HepG2 (cell line): Measurements from ENCODE around the gene RHBDD3. TPM values are rescaled to one million over a fixed set of nuclear protein-coding genes. Genes with fewer than 3 reads are reported as not detected.

Experiments
- ATAC-seq: fragments of 200-7000 bp; cut with Tn5 transposase; 3 replicates; pipeline ENCODE4 v1.9.1; 2020; ENCODE audit warnings: mild to moderate bottlenecking, moderate library complexity
- BruUV-seq: library from RNA; stranded (reverse); fragments of 400-500 nt; replicated peaks from 2 replicates; lab custom pipeline; 2021; lab: Mats Ljungman, UMichigan
- CTCF ChIA-PET: fragments of 300-600 bp; formaldehyde crosslinking; extraction: SDS; loops from one replicate; lab custom pipeline; 2021; ENCODE audit warnings: low total read pairs, inconsistent platforms, low intra/inter-chr PET ratio; lab: Yijun Ruan, JAX
- POLR2A ChIA-PET: fragments of 350-600 bp; sonication (Branson Sonifier 250); formaldehyde crosslinking; loops from one replicate; lab custom pipeline; 2020; ENCODE audit warnings: antibody characterized with exemption, inconsistent platforms; lab: Yijun Ruan, JAX
- DNase-seq: peaks from one replicate; pipeline ENCODE4 v3.0.0-alpha.2; 2015; ENCODE audit warnings: low spot score
- FAIRE-seq: peaks from 3 replicates; lab custom pipeline; 2011; peaks lifted over from hg19 to GRCh38; lab: Jason Lieb, UNC
- H2AFZ ChIP-seq: one replicate; pipeline ENCODE4 v1.6.1; 2011; ENCODE audit warnings: low read length, inconsistent platforms
- H3K27ac ChIP-seq: fragments of 300-600 bp; 3 replicates; pipeline ENCODE4 v1.8.0; 2011; ENCODE audit warnings: mixed run types, mild to moderate bottlenecking, mixed read lengths, low read length, inconsistent platforms; ENCODE audit not compliant: insufficient read depth; ENCODE audit errors: extremely low read length
- H3K27me3 ChIP-seq, 2 experiments: fragments of 200-600 bp in 1 of 2; 2 replicates in 1 of 2; 3 replicates in 1 of 2; pipeline versions ENCODE4 v1.6.0 to v1.8.0; 2011; ENCODE audit warnings: low read length in 2 of 2, mild to moderate bottlenecking in 2 of 2, moderate library complexity in 2 of 2, inconsistent platforms in 1 of 2; ENCODE audit not compliant: insufficient read depth in 2 of 2, control insufficient read depth in 1 of 2
- H3K36me3 ChIP-seq, 2 experiments: fragments of 200-600 bp in 1 of 2; replicated peaks in 1 of 2; 2 replicates in 1 of 2; 3 replicates in 1 of 2; pipeline versions ENCODE4 v1.5.1 to v1.8.0; 2011; ENCODE audit warnings: low read length in 2 of 2, inconsistent platforms in 1 of 2; ENCODE audit not compliant: insufficient read depth in 2 of 2, control insufficient read depth in 1 of 2
- H3K4me1 ChIP-seq: 2 replicates; pipeline ENCODE4 v1.5.1; 2012; ENCODE audit warnings: low read length, inconsistent platforms; ENCODE audit not compliant: insufficient read depth
- H3K4me2 ChIP-seq: 2 replicates; pipeline ENCODE4 v1.6.0; 2011; ENCODE audit warnings: low read depth, low read length, inconsistent platforms
- H3K4me3 ChIP-seq, 3 experiments: fragments of 200-600 bp in 1 of 3; sonication (generic), shearing (Covaris generic) in 1 of 3; replicated peaks in 1 of 3; 2 replicates each; pipeline ENCODE4 v1.5.1; 2011 to 2016; ENCODE audit warnings: low read length in 3 of 3, inconsistent platforms in 2 of 3, low read depth in 2 of 3, mild to moderate bottlenecking in 2 of 3, control low read depth in 1 of 3, mixed read lengths in 1 of 3; ENCODE audit not compliant: insufficient read depth in 1 of 3
- H3K79me2 ChIP-seq: one replicate; pipeline ENCODE4 v1.6.1; 2011; ENCODE audit warnings: low read length, inconsistent platforms; ENCODE audit not compliant: insufficient read depth
- H3K9ac ChIP-seq: 2 replicates; pipeline ENCODE4 v1.6.0; 2011; ENCODE audit warnings: mild to moderate bottlenecking, low read depth, low read length, inconsistent platforms; ENCODE audit not compliant: insufficient read depth
- H3K9me3 ChIP-seq: 2 replicates; pipeline ENCODE4 v1.5.1; 2012; ENCODE audit warnings: mild to moderate bottlenecking, low read length
- H4K20me1 ChIP-seq: 2 replicates; pipeline ENCODE4 v1.6.0; 2011; ENCODE audit warnings: inconsistent platforms, mild to moderate bottlenecking, low read length, moderate library complexity; ENCODE audit not compliant: insufficient read depth
- FOXJ3 ChIP-seq: sonication (generic); formaldehyde crosslinking; IDR thresholded peaks from 2 replicates; pipeline ENCODE4 v1.4.0; 2020; ENCODE audit warnings: missing genetic modification reagents, mild to moderate bottlenecking, borderline replicate concordance
- GLI4 ChIP-seq: sonication (generic); formaldehyde crosslinking; IDR thresholded peaks from 2 replicates; pipeline ENCODE4 v1.5.1; 2020; ENCODE audit warnings: missing genetic modification reagents, mild to moderate bottlenecking, moderate library complexity, borderline replicate concordance
- KAT2B ChIP-seq: fragments of 150-350 bp; IDR thresholded peaks from 2 replicates; pipeline ENCODE4 v1.6.1; 2014; ENCODE audit warnings: low read depth, low read length, borderline replicate concordance
- MEIS1 ChIP-seq: sonication (generic); formaldehyde crosslinking; IDR thresholded peaks from 2 replicates; pipeline ENCODE4 v1.9.0; 2021; ENCODE audit warnings: mild to moderate bottlenecking, missing genetic modification reagents, moderate library complexity, borderline replicate concordance
- NFIB ChIP-seq: sonication (generic); formaldehyde crosslinking; IDR thresholded peaks from 2 replicates; pipeline ENCODE4 v1.9.0; 2021; ENCODE audit warnings: missing genetic modification reagents, mild to moderate bottlenecking, borderline replicate concordance
- RFXAP ChIP-seq: sonication (generic); formaldehyde crosslinking; IDR thresholded peaks from 2 replicates; pipeline ENCODE4 v1.4.0; 2020; ENCODE audit warnings: missing genetic modification reagents, borderline replicate concordance
- SYNCRIP ChIP-seq: fragments of 200-400 bp; formaldehyde crosslinking; IDR thresholded peaks from 2 replicates; pipeline ENCODE4 v1.6.1; 2018; ENCODE audit warnings: mild to moderate bottlenecking, low read depth, low read length; ENCODE audit not compliant: insufficient read depth
- TARDBP ChIP-seq: sonication (generic); formaldehyde crosslinking; IDR thresholded peaks from 2 replicates; pipeline ENCODE4 v1.8.0; 2022; ENCODE audit warnings: mild to moderate bottlenecking, missing genetic modification reagents
- ZNF264 ChIP-seq: sonication (generic); formaldehyde crosslinking; IDR thresholded peaks from 2 replicates; pipeline ENCODE4 v1.4.0; 2020; ENCODE audit warnings: missing genetic modification reagents
- ZNF326 ChIP-seq: sonication (generic); formaldehyde crosslinking; IDR thresholded peaks from 2 replicates; pipeline ENCODE4 v1.4.0; 2020; ENCODE audit warnings: missing genetic modification reagents, borderline replicate concordance
- ZNF569 ChIP-seq: sonication (generic); formaldehyde crosslinking; IDR thresholded peaks from 2 replicates; pipeline ENCODE4 v1.5.0; 2020; ENCODE audit warnings: mild to moderate bottlenecking, missing genetic modification reagents, moderate library complexity, borderline replicate concordance
- ZNF768 ChIP-seq: sonication (generic); formaldehyde crosslinking; IDR thresholded peaks from 2 replicates; pipeline ENCODE4 v1.4.0; 2020; ENCODE audit warnings: missing genetic modification reagents
- ZNF841 ChIP-seq: sonication (generic); formaldehyde crosslinking; IDR thresholded peaks from 2 replicates; pipeline ENCODE4 v1.8.1; 2023; ENCODE audit warnings: missing genetic modification reagents, borderline replicate concordance
- ZNF883 ChIP-seq: sonication (generic); formaldehyde crosslinking; IDR thresholded peaks from 2 replicates; pipeline ENCODE4 v1.5.1; 2020; ENCODE audit warnings: mild to moderate bottlenecking, missing genetic modification reagents; ENCODE audit errors: not compliant biosample characterization
- WGBS: methylation state at CpG from one replicate; pipeline ENCODE4 v1.1.6; 2017; ENCODE audit warnings: low lambda C conversion rate; 5-methylcytosine and 5-hydroxymethylcytosine counted together
- in situ Hi-C: cut with HindIII; loops from 2 replicates; pipeline ENCODE4 v1.10.0; 2017; ENCODE audit warnings: low pct_unique_long_range_greater_than_20kb; ENCODE audit not compliant: extremely low pct_ligation_motif_present
- intact Hi-C: fragments of 100-400 bp; cut with micrococcal nuclease; formaldehyde crosslinking; loops from one replicate; pipeline ENCODE4 v1.10.0; 2022; ENCODE audit not compliant: unreplicated experiment
- polyA plus RNA-seq, 8 experiments: library from polyadenylated mRNA; depleted of rRNA in 3 of 8; stranded (reverse) in 7 of 8; unstranded in 1 of 8; fragments of >200 nt; fragmentation: Illumina TruSeq in 4 of 8; extraction: Trizol in 4 of 8; gene quantifications; 2 replicates each; pipeline versions ENCODE4 v1.2.1 to v1.2.3, GENCODE V29; 2011 to 2016; ENCODE audit warnings: low read depth in 4 of 8, missing spikeins in 1 of 8, mixed read lengths in 1 of 8; ENCODE audit not compliant: insufficient read depth in 1 of 8
- total RNA-seq, 5 experiments: library from RNA; depleted of rRNA; stranded (reverse); fragments of >200 nt; fragmentation: Illumina TruSeq; extraction: Trizol; gene quantifications; 2 replicates each; pipeline ENCODE4 v1.2.3, GENCODE V29; 2016; ENCODE audit warnings: low read depth in 1 of 5
- TF ChIP-seq, protein P1 (sequence below): sonication (generic); formaldehyde crosslinking; IDR thresholded peaks from 2 replicates; pipeline ENCODE4 v1.5.1; 2020; ENCODE audit warnings: mild to moderate bottlenecking, missing genetic modification reagents, borderline replicate concordance

RHBDD3 gene
- total and polyA plus RNA-seq, 2 of the 13 experiments (the other 11 are each of a cell fraction or from before 2014, with no cell fraction given): 12.1 to 26.7 TPM

GRCh38 chr22:29311464-29312217, 43.9 kb upstream of the RHBDD3 start:
- no TSS peak for BruUV-seq
- ATAC-seq (no peak), DNase-seq (no peak), FAIRE-seq (no peak)
- no peak overlapping the region for H3K27ac ChIP-seq
- CTCF ChIA-PET: no interaction called here
- no peak overlapping the region for H2AFZ ChIP-seq
- in situ Hi-C loops: no loop called here
- POLR2A ChIA-PET: no interaction called here
- no peak overlapping the region for H3K4me3 ChIP-seq
- no peaks in the 10 kb centered on the region for H3K36me3 ChIP-seq
- H3K9ac ChIP-seq: no peak overlapping the region
- peaks cover 7 to 34% of the 10 kb centered on the region in 2 experiments for H3K27me3 ChIP-seq
- no peaks in the 10 kb centered on the region for H3K9me3 ChIP-seq
- TF ChIP-seq ZNF841 (CRISPR knock-in tag) (no peak), NFIB (CRISPR knock-in tag) (no peak), GLI4 (no peak), ZNF883 (CRISPR knock-in tag) (no peak), TARDBP (CRISPR knock-in tag) (no peak), RFXAP (no peak), ZNF569 (CRISPR knock-in tag) (no peak), ZNF768 (CRISPR knock-in tag) (no peak), FOXJ3 (CRISPR knock-in tag) (no peak), ZNF264 (CRISPR knock-in tag) (no peak), MEIS1 (CRISPR knock-in tag) (no peak), SYNCRIP (no peak), KAT2B (no peak), ZNF326 (CRISPR knock-in tag) (no peak)
- TF ChIP-seq, protein P1, sequence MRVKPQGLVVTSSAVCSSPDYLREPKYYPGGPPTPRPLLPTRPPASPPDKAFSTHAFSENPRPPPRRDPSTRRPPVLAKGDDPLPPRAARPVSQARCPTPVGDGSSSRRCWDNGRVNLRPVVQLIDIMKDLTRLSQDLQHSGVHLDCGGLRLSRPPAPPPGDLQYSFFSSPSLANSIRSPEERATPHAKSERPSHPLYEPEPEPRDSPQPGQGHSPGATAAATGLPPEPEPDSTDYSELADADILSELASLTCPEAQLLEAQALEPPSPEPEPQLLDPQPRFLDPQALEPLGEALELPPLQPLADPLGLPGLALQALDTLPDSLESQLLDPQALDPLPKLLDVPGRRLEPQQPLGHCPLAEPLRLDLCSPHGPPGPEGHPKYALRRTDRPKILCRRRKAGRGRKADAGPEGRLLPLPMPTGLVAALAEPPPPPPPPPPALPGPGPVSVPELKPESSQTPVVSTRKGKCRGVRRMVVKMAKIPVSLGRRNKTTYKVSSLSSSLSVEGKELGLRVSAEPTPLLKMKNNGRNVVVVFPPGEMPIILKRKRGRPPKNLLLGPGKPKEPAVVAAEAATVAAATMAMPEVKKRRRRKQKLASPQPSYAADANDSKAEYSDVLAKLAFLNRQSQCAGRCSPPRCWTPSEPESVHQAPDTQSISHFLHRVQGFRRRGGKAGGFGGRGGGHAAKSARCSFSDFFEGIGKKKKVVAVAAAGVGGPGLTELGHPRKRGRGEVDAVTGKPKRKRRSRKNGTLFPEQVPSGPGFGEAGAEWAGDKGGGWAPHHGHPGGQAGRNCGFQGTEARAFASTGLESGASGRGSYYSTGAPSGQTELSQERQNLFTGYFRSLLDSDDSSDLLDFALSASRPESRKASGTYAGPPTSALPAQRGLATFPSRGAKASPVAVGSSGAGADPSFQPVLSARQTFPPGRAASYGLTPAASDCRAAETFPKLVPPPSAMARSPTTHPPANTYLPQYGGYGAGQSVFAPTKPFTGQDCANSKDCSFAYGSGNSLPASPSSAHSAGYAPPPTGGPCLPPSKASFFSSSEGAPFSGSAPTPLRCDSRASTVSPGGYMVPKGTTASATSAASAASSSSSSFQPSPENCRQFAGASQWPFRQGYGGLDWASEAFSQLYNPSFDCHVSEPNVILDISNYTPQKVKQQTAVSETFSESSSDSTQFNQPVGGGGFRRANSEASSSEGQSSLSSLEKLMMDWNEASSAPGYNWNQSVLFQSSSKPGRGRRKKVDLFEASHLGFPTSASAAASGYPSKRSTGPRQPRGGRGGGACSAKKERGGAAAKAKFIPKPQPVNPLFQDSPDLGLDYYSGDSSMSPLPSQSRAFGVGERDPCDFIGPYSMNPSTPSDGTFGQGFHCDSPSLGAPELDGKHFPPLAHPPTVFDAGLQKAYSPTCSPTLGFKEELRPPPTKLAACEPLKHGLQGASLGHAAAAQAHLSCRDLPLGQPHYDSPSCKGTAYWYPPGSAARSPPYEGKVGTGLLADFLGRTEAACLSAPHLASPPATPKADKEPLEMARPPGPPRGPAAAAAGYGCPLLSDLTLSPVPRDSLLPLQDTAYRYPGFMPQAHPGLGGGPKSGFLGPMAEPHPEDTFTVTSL: no peak
- no peaks in the 10 kb centered on the region; the same call in 1 of the 2 replicates for H4K20me1 ChIP-seq
- intact Hi-C loops: no loop called here
- no peak overlapping the region for H3K4me2 ChIP-seq
- H3K4me1 ChIP-seq: peaks cover 58% of the 10 kb centered on the region
- WGBS: 89% methylated on average over 19 of the region's 50 CpGs
- no peaks in the 10 kb centered on the region for H3K79me2 ChIP-seq
